NCI-H1105 (cell line): ENCODE measurements around the gene EPS8L3.

Experiments
- DNase-seq: peaks from one replicate; lab custom pipeline; 2025; lab: John Stamatoyannopoulos, UW

The EPS8L3 gene

DNA sequence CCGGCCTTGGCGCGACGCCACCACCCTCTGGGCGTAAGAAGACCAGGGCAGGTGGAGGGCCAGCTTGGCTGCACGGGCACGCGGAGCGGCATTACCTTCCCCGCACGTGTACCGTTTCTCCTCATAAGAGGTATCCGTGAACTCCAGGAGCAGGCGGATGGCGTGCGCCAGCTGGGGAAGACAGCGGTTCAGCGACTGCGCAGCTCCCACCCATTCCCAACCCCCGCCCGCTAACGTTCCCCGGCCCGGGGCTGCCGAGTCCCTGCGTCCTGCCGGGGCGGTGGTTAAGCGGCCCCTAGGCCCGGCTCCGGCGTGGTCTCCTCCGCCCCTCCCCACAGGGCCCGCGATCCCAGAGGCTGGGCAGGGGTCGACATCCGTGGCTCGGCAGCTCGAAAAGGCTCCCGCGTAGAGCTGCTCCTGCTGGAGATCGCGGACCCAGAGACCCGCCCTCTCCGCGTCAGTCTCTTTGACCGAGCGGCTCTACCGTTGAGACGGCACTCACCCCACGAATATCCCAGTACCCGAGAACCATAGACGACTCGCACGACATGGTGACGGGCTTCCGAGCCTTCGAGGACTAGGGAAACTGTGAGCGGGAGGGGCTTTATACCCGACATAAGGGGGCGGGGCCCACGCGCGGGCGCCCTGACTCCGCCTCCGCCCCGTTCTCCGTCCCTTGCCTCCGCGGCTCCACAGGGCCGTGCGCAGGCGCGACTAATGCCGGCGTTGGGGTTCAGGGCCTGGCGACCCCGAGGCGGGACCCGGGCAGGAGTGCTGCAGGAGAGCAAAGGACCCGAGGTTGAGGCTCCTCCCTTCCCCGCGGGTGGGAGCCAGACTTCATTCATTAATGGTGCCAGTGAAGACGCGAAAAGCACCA is 23.7 kb downstream of the EPS8L3 start:
- DNase-seq, result peak; percentile 84

DNA sequence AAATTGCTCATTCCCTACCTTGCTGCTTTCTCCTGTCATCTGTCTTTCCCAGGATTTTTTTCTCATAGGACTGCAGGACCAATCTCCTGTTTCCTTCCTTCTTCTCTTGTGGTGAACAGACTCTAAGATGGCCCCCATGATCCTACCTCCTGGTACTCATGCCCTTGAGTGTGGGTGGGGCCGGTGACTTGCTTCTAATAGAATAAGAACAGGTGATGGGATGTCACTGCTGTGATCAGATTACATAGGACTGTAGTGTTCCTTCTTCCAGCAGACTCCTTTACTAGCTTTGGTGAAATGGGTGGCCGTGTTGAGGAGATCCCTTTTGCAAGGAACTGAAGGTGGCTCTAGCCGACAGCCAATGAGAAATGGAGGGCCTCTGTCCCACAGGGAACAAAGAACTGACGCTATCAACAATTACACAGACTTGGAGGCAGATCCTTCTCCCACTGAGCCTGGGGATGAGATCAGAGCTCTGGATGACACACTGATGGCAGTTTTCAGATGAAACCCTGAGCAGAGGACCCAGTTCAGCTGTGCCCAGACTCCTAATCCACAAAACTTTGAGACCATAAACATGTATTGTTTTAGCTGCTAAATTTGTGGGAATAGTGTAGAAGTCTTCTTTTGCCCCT is 30.4 kb downstream of the EPS8L3 start:
- DNase-seq, result no peak

DNA sequence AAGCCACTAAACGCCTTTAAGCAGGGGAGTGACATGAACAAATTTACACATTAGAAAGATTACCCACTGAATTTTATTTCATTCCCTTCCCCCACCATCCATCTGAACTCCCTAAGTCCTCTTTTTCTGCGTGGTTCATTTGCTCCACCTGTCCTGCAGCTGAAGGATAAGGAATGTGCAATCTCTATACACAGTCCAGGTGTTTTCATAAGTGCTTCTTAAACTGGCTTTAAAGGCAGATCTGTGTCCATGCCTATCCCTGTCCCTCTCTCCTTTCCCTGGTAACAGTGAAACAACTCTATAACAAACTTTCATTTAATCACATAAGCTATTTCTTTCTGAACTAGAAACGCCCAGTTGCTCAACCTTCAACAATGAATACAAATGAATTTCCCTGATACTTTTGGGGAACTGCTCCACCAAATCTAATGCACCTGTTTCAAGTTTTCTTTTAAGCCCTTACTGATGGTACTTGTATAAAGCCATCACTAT is 31.3 kb downstream of the EPS8L3 start:
- DNase-seq, result peak; percentile 2

DNA sequence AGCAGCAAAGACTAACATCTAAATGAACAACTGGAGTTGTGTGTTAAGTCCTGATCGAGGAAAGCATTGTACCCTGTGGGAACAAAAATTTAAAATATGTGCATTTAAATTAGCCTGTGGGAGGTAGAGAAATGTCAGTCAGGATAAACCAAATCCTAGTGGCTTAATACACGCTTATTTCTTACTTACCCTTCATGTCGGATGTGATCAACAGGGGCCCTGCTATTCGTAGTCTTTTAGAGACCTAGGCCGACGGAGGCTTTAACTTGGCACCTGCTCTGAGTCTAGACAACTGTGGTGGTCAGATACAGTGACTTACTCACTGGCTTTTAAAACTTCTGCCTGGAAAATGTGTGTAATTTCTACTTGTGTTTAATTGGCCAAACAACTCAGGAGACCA is 33.1 kb downstream of the EPS8L3 start:
- DNase-seq, result no peak

DNA sequence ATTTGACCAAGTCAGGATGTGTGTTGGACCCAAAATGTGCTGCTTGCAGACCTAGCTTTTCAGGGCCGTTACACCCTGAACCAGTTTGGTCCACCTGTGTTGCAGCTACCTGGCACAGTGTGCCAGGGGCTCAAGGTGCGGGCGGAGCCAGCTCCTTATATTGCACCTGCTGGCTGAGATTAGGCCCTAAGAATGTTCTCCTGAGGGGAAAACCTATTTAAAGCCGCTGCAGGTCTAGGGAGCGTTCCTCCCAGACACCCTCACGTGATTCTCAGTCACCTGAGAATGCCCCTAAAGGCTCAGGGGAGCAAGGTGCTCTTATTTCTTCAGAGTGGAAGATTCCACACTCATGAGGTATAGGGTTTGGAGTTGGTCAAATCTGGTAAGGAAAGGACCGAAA is 34.9 kb downstream of the EPS8L3 start:
- DNase-seq, result no peak

DNA sequence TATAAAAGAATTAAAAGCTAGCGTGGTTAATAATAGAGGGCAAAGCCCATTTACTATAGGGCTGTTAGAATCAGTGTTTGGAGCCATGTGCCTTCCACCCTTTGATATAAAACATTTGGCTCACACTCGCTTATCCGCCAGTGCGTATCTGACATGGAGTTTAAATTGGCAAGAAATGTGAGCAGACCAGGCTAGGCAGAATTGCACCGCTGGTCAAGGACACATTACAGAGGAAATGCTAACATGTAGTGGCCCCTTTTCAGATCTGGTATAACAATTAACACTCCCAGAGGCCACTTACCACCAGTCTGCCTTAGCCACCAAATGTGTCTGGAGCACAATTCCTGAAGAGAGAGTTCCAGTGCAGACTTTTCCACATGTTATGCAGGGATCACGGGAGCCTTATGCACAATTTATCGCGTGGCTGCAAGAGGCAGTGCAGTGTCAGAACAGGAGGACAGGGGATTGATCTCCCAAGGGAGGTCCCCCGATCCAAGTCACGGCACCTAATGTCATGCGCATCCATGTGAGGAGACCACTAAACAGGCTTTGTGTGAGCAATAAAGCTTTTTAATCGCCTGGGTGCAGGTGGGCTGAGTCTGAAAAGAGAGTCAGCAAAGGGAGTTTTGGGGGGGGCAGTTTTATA is 36.9 kb downstream of the EPS8L3 start:
- no peak for DNase-seq

DNA sequence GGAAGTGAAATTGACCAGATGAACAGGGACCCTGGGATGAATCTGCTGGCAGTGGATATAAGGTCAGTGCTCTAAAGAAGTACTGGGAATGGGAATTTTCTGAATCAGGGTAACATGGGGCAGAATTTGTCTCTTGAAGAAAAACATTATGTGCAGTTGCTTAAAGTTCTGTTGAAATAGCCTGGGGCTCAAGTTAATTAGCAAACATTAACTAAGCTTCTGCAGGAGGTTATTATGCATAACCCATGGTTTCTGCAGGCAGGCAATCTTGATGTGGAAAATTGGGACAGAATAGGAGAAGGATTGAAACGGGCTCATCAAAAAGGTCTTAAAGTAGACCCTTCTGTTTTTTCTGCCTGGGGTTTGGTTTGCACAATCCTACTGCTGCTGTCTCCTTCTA is 37.7 kb downstream of the EPS8L3 start:
- DNase-seq, result no peak

DNA sequence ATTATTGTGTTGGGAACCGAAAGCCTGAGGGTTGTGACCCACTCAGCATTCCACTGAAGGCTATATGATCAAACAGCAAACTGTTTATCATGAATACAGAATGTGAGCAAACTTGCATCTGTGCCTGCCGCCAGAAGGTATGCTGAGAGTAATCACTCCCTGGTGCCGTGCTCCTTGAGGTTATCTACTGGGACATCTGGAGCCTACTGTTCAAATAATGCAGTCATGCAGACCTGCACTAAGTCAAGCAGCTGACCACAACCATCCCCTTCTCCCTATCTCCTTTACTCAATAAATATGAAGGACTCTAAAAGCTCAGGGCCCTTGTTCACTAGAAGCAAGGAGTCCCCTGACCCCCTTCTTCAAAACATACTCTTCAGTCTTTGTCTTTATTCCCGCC is 38.2 kb downstream of the EPS8L3 start:
- DNase-seq, result no peak

DNA sequence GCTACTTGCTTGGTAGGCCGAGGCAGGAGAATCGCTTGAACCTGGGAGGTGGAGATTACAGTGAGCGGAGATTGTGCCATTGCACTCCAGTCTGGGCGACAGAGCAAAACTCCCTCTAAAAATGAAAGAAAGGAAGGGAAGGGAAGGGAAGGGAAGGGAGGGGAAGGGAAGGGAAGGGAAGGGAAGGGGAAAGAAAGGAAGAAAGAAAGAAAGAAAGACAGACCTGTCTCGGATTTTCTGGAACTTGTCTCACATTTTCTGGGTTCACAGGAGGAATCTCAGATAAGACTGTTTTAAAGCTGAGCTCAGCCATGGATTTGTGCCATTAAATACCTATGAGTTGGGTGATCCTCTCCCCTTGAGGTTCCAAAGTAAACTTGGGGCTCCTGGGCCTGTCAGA is 38.8 kb downstream of the EPS8L3 start:
- no peak for DNase-seq

DNA sequence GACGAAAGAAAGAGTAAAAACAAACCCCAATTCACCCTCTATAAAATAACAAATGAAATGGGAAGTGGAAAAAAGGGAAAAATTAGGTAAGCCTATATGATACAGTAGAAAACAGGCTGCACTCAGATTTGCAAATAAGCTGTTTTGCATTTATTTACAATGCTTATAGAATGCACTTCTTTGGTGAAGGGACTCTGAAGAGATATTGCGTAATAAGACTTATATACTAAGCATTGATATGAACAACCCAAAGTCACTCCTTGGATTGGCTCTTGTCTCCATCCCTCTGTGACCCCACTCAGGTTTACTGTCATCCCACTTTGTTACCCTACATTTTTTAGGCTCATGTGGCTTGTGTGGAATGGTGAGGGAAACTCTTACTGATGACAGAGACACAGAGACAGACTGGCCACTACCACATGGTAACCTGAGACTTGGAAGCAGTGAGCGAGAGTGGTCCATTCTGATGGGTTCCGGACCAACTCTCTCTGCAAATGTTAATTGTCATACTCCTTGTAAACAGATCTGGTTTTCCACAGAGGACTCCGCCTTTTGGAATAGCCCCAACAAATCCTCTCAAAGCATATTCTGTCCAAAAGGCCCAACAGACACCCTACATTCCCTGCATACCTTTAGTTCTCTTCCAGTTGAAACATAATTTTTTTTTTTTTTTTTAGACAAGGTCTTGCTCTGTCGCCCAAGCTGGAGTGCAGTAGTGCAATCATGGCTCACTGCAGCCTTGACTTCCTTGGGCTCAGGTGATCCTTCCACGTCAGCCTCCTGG is 40.6 kb downstream of the EPS8L3 start:
- no peak for DNase-seq

DNA sequence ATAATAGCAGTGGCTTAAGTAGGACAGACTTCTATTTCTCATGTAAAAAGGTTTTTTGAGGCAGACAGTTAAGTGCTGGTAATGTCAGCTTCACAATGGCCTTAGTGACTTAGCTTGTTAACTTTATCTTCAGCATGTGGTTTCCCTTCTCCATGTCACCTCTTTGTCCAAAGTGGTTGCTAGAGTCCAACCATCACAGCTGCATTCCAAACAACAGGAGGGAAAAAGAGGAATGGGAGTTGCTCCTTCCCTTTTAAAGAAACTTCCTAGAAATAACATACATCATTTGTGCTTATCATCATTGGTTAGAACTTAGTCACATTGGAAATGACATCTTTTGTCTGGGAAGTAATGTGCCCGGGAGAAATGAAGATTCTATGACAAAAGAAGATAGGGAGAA is 41.8 kb downstream of the EPS8L3 start:
- DNase-seq, result no peak

DNA sequence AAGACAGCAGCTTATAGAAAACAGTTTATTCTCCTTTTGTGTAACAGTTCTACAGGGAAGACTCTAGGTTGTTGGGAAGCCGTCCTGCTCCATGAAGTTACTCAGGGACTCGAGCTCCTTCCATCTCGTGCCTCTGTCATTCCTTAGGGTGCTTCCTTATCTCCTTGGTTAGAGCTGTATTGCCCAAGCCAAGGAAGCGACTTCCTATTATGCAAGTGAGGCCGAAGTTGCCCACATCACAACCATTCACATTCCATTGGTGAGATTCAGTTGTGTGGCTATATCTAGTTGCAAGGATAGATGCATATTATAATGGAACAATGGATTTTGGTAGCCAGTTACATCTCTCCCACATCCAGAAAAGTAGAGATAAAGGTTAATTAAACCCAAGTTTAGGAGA is 42.7 kb downstream of the EPS8L3 start:
- no peak for DNase-seq

DNA sequence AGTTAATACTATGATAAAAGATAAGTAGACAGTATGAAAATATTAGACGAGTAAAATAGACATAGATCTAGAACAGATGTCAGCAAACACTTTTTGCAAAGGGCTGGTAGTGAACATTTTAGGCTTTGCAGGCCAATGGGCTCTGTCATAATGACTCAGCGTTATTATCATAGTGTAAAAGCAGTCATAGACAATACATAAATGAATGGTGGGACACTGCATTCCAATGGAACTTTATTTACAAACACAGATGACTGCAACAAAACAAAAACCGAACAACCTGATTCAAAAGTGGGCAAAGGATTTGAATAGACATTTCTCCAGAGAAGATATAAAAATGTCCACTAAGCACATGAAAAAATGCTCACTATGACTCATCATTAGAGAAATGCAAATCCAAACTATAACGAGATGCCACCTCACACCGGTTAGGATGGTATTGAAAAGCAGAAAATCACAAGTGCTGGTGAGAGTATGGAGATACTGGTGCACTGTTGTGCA is 44.3 kb downstream of the EPS8L3 start:
- no peak for DNase-seq

DNA sequence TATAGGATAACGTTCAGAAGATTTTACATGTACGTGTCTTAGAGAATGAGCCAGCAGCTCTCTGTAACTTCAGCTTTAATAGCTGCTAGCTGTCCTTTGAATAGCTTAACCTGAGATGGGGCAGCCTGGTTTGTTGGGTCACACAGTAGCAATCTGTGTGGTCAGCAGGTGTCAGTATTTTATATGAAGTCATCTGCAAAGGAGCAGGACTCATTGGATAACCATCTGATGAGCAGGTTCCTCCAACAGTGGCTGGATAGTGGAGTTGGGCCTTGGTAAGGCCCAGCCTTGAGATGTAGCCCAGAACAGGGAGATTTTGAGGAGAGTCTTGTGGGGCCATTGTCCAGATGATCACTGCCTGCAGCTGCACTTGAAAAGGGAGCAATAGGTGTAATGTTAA is 45.2 kb downstream of the EPS8L3 start:
- no peak for DNase-seq

DNA sequence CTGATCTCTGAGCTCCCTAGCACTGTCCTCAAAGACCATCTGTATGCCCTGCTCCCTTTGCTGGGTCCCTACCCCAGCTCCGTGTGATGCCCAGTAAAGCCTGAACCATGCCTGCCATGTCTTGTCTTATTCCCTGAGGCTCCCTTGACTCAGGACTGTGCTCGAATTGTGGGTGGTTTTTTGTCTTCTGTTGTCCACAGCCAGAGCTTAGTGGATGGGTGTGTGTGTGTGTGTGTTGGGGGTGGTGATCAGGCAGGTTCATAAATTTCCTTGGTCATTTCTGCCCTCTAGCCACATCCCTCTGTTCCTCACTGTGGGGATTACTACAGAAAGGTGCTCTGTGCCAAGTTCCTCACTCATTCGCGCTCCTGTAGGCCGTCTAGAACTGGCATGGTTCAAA is 46.0 kb downstream of the EPS8L3 start:
- DNase-seq, result no peak

DNA sequence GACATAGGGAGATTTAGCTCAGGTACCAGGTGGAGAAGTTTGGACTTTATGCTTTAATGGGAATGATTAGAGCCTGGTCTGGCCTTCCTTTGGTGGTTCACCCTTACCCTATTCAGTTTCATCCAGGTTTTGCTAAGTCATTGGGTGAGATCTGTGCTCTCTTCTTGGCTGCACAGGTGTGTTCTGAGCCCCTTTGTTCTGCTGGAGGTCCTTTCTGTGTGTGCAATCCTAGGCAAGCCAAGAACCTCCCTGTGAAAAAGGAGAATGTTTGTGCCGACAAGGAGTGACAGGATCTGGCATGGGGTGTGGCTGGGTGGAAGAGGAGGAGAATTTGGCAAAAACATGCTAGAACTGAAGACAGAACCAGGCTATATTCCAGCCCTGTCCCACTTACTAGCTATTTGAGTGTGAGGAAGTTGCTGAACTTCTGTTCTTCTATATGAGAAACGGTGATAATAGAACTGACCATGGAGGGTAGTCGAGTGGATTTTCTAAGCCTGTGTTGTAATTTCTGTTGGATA is 47.1 kb downstream of the EPS8L3 start:
- no peak for DNase-seq

DNA sequence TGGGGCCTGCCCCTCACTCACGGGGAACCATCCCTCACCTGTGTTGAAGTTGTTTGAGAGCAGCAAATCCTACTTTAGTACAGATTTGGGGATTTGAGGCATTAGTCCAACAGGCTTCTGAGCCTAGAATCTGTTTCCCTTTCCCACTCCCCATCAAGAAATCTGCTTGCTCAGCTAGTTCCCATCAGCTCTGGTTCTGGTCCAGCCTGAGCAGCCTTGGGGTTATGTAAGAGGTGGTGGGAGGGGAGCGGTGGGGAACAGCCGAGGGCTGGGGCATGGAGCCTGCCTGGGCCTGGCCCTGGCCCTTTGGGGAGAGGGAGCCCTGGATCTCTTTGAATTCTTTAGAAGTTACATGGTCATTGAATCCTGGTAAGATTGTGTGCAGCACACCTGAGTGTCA is 47.6 kb downstream of the EPS8L3 start:
- no peak for DNase-seq

DNA sequence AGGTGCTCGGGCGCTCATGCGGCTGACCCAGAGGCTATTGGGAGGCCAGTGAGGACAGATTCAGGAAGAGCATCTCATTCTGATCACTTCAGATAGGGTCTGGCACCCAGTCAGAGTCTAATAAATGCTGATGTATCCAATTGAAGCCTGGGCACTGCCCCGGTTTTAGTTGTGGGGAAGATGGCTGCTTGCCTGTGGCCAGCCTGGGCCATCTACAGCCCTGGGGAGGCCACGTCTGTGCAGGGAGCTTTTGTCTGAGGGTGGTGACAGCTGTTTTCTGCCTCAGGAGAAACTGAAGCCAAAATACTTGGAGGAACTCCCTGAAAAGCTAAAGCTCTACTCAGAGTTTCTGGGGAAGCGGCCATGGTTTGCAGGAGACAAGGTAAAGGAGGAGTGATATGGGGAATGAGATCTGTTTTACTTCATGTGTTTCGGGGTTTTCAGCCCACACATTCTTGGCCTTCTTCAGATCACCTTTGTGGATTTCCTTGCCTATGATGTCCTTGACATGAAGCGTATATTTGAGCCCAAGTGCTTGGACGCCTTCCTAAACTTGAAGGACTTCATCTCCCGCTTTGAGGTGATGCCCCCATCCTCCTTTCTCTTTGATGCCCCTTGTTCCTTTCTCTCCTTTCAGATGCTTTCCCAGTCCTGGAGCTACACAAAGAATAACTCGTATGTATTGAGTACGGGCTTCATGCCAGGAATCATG is 48.9 kb downstream of the EPS8L3 start:
- DNase-seq, result no peak

DNA sequence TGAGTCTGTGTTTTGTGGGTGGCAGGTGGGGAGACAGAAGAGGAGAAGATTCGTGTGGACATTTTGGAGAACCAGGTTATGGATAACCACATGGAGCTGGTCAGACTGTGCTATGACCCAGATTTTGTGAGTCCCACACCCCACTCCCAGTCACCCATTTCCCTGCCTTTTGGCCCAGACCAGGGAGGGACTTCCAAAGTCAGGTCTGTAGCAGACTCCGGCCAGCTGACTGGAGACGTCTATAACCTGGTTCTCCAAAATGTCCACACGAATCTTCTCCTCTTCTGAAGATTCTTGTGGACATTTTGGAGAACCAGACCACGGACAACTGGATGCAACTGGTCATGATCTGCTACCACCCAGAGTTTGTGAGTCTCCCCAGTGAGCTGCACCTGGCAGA is 50.1 kb downstream of the EPS8L3 start:
- DNase-seq, result no peak

DNA sequence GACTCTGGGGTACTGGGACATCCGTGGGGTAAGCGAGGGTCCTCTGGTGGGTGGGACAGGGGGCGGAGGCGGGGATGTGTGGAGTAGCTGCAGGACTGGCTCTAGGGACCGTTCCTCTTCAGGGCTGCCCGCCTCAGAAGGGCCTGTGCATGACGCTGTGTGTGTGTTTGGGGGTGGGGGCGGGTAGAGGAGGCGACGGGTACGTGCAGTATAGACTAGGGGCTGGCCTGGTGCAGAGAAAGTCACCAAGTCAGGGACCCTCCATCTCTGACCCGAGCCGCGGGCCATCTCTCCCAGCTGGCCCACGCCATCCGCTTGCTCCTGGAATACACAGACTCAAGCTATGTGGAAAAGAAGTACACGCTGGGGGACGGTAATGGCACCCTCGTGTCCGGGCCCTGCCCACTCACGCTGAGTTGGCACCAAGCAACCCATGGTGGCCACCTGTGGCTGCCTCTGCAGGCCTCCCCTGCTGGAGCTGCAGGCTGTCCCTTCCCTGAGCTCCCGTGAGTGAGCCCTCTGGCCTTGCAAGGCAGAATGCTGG is 51.3 kb downstream of the EPS8L3 start:
- DNase-seq, result no peak
